Measurements from ENCODE around the gene OR5K1. TPM values are rescaled to one million over a fixed set of nuclear protein-coding genes. Genes with fewer than 3 reads are reported as not detected.

OR5K1 gene
- total RNA-seq, 1 experiment from 2014 or later, result not detected

- ChIA-PET POLR2A (no interaction called here), CTCF (no interaction called here)
- TF ChIP-seq SIN3A (IDR thresholded peaks at IDR 0.05; ENCODE audit: borderline replicate concordance, insufficient read depth, low read depth, low read length) (no peak), POLR2AphosphoS5 (IDR thresholded peaks at IDR 0.05; ENCODE audit: low read depth, low read length) (no peak), TCF7L2 (IDR thresholded peaks at IDR 0.05; ENCODE audit: low read depth, low read length) (no peak)
- TF ChIP-seq, protein P1, sequence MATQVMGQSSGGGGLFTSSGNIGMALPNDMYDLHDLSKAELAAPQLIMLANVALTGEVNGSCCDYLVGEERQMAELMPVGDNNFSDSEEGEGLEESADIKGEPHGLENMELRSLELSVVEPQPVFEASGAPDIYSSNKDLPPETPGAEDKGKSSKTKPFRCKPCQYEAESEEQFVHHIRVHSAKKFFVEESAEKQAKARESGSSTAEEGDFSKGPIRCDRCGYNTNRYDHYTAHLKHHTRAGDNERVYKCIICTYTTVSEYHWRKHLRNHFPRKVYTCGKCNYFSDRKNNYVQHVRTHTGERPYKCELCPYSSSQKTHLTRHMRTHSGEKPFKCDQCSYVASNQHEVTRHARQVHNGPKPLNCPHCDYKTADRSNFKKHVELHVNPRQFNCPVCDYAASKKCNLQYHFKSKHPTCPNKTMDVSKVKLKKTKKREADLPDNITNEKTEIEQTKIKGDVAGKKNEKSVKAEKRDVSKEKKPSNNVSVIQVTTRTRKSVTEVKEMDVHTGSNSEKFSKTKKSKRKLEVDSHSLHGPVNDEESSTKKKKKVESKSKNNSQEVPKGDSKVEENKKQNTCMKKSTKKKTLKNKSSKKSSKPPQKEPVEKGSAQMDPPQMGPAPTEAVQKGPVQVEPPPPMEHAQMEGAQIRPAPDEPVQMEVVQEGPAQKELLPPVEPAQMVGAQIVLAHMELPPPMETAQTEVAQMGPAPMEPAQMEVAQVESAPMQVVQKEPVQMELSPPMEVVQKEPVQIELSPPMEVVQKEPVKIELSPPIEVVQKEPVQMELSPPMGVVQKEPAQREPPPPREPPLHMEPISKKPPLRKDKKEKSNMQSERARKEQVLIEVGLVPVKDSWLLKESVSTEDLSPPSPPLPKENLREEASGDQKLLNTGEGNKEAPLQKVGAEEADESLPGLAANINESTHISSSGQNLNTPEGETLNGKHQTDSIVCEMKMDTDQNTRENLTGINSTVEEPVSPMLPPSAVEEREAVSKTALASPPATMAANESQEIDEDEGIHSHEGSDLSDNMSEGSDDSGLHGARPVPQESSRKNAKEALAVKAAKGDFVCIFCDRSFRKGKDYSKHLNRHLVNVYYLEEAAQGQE (IDR thresholded peaks at IDR 0.05; ENCODE audit: insufficient read depth in 1 of 2, low read depth in 2 of 2, low read length in 1 of 2), result no peak
- TF ChIP-seq, protein P2, sequence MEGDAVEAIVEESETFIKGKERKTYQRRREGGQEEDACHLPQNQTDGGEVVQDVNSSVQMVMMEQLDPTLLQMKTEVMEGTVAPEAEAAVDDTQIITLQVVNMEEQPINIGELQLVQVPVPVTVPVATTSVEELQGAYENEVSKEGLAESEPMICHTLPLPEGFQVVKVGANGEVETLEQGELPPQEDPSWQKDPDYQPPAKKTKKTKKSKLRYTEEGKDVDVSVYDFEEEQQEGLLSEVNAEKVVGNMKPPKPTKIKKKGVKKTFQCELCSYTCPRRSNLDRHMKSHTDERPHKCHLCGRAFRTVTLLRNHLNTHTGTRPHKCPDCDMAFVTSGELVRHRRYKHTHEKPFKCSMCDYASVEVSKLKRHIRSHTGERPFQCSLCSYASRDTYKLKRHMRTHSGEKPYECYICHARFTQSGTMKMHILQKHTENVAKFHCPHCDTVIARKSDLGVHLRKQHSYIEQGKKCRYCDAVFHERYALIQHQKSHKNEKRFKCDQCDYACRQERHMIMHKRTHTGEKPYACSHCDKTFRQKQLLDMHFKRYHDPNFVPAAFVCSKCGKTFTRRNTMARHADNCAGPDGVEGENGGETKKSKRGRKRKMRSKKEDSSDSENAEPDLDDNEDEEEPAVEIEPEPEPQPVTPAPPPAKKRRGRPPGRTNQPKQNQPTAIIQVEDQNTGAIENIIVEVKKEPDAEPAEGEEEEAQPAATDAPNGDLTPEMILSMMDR (IDR thresholded peaks at IDR 0.05), result no peak
- Histone ChIP-seq H3K4me3 (ENCODE audit: low read depth in 2 of 2, low read length in 2 of 2) (no peak overlapping the region), H3K9me3 (ENCODE audit: control insufficient read depth, insufficient read depth, low read depth, low read length) (no peaks in the 10 kb centered on the region), H3K27ac (ENCODE audit: low read length) (no peak overlapping the region), H3K27me3 (ENCODE audit: control insufficient read depth, insufficient read depth, low read length) (no peaks in the 10 kb centered on the region), H3K4me1 (ENCODE audit: control insufficient read depth, insufficient read depth, low read length) (no peaks in the 10 kb centered on the region), H3K36me3 (ENCODE audit: control insufficient read depth, insufficient read depth, low read length) (no peaks in the 10 kb centered on the region)
- intact Hi-C loops (cut with micrococcal nuclease; ENCODE audit: unreplicated experiment), result no loop called here
- in situ Hi-C loops (cut with HindIII; ENCODE audit: low pct_unique_long_range_greater_than_20kb, low sequenced_read_pairs), result no loop called here
- DNase-seq (ENCODE audit: low read depth, low spot score) (no peak), ATAC-seq (no peak)
- BruUV-seq (replicated peaks), result no TSS peak
Measured at GRCh38 chr3:98483626-98484025, 20.6 kb downstream of the OR5K1 start.

- peaks cover 11% of the 10 kb centered on the region for H3K27me3 ChIP-seq (ENCODE audit: control insufficient read depth, insufficient read depth, low read length)
- H3K36me3 ChIP-seq (ENCODE audit: control insufficient read depth, insufficient read depth, low read length), result no peaks in the 10 kb centered on the region
- POLR2A ChIA-PET, result no interaction called here
- in situ Hi-C loops (cut with HindIII; ENCODE audit: low pct_unique_long_range_greater_than_20kb, low sequenced_read_pairs), result no loop called here
- DNase-seq (ENCODE audit: low read depth, low spot score), result no peak
- CTCF ChIA-PET, result no interaction called here
- no peak for TF ChIP-seq TCF7L2 (IDR thresholded peaks at IDR 0.05; ENCODE audit: low read depth, low read length)
- TF ChIP-seq POLR2AphosphoS5 (IDR thresholded peaks at IDR 0.05; ENCODE audit: low read depth, low read length), result no peak
- no TSS peak for BruUV-seq (replicated peaks)
- intact Hi-C loops (cut with micrococcal nuclease; ENCODE audit: unreplicated experiment), result no loop called here
- no peaks in the 10 kb centered on the region for H3K9me3 ChIP-seq (ENCODE audit: control insufficient read depth, insufficient read depth, low read depth, low read length)
- H3K4me1 ChIP-seq (ENCODE audit: control insufficient read depth, insufficient read depth, low read length), result no peaks in the 10 kb centered on the region
- H3K4me3 ChIP-seq (ENCODE audit: low read depth in 2 of 2, low read length in 2 of 2), result no peak within 1 kb of the TSS
- ATAC-seq, result no peak
- H3K27ac ChIP-seq (ENCODE audit: low read length), result no peak within 1 kb of the TSS
Measured at GRCh38 chr3:98497381-98497780, 34.4 kb downstream of the OR5K1 start, which contains the start of gene OR5K2. Gene OR5K2, plus strand, starts transcription at chr3:98497681. Its CDS starts 0 bp downstream, at chr3:98497681.

- Histone ChIP-seq H3K27ac (ENCODE audit: low read length) (no peak overlapping the region), H3K4me1 (ENCODE audit: control insufficient read depth, insufficient read depth, low read length) (no peaks in the 10 kb centered on the region), H3K9me3 (ENCODE audit: control insufficient read depth, insufficient read depth, low read depth, low read length) (no peaks in the 10 kb centered on the region), H3K36me3 (ENCODE audit: control insufficient read depth, insufficient read depth, low read length) (no peaks in the 10 kb centered on the region), H3K4me3 (ENCODE audit: low read depth in 2 of 2, low read length in 2 of 2) (no peak overlapping the region), H3K27me3 (ENCODE audit: control insufficient read depth, insufficient read depth, low read length) (peaks cover 6% of the 10 kb centered on the region; the same call in 1 of the 2 replicates)
- no peak for TF ChIP-seq POLR2AphosphoS5 (IDR thresholded peaks at IDR 0.05; ENCODE audit: low read depth, low read length)
- TF ChIP-seq, protein P1 (IDR thresholded peaks at IDR 0.05; ENCODE audit: insufficient read depth in 1 of 2, low read depth in 2 of 2, low read length in 1 of 2), result no peak
- no peak for TF ChIP-seq SIN3A (IDR thresholded peaks at IDR 0.05; ENCODE audit: borderline replicate concordance, insufficient read depth, low read depth, low read length)
- no peak for TF ChIP-seq TCF7L2 (IDR thresholded peaks at IDR 0.05; ENCODE audit: low read depth, low read length)
- TF ChIP-seq, protein P2 (IDR thresholded peaks at IDR 0.05), result no peak
- no TSS peak for BruUV-seq (replicated peaks)
- no peak for DNase-seq (ENCODE audit: low read depth, low spot score)
- ChIA-PET CTCF (no interaction called here), POLR2A (no interaction called here)
- intact Hi-C loops (cut with micrococcal nuclease; ENCODE audit: unreplicated experiment) (no loop called here), in situ Hi-C loops (cut with HindIII; ENCODE audit: low pct_unique_long_range_greater_than_20kb, low sequenced_read_pairs) (no loop called here)
- no peak for ATAC-seq
Measured at GRCh38 chr3:98500019-98500418, 37.0 kb downstream of the OR5K1 start.

Data from Panc1 (cell line).